Lung microvascular endothelial cell (primary cell): ENCODE data around the gene PLA2G4F. TPM values are rescaled to one million over a fixed set of nuclear protein-coding genes. Genes with fewer than 3 reads are reported as not detected.
A peak's percentile ranks its signal among the peaks of the same experiment; 100 is the strongest.
"Not testable (repeated sequence)": the region's sequence is repeated elsewhere in the genome, so short reads cannot be mapped to it uniquely, and the experiment has no call there.

Source experiments
- DNase-seq, 2 donors: peaks; one replicate each; pipeline versions ENCODE4 v3.0.0 to v3.0.0-alpha.2; 2010; ENCODE audit warnings: low read depth in 2 of 2
- total RNA-seq: library from RNA; depleted of rRNA; stranded (reverse); fragments of >200 nt; gene quantifications from 2 replicates; pipeline ENCODE4 v1.2.1, GENCODE V29; 2014

PLA2G4F gene
- total RNA-seq, 1 donor from 2014 or later = not detected

DNA sequence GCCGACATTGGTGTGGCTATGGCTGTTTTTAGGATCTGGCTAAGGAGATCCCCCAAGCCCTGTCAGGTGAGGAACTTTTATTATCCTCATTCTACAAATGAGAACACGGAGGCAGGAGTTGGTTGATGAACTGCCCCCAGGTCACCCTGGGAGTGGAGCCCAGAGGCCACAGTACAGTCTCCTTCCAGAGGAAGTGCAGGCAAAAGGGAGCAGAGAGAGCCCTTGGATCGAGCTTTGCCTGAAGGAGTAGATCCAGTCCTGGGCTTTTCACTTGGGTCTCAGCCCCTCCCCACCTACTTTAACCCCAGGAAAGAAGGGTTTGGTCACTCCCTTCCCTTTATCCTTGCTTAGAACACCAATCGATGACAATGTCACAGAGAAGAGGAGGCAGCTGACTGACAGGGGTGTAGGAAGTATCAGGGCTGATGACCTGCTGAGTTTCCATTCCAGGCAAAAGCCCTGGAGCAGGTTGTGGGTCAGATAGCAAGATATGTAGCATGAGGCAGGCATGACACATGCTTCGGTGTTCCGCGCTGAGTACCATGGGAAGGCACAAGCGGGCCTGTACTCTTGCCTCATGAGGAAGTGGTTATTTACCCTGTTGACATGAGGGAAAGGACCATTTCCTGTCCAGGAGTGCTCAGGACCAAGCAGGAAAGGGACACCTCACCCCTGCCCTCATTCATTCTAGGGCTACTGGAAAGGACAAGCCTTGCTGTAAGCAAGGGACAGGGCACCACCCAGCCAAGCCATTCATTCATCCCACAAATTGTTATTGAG is 56.2 kb downstream of the PLA2G4F start:
- peak; percentile 41 to 82 for DNase-seq

DNA sequence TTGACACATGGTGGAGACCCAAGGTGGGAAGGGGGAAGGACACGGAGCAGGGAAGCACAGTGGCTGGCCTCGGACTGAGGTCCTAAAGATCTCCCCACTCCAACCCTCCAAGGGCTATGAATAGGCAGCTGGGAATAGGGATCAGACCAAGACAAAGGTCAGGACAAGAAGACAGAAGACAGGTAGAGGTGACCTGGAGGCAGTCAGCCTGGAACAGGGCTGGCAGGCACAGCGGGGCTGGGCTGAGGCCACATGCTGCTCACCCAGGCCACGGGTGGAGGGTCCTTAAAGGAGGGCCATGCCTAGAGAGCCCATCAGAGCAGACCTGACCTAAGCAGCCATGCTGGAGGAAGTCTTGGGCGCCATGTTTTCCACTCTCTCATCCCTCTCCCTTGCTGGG is 59.4 kb downstream of the PLA2G4F start:
- DNase-seq = no peak

DNA sequence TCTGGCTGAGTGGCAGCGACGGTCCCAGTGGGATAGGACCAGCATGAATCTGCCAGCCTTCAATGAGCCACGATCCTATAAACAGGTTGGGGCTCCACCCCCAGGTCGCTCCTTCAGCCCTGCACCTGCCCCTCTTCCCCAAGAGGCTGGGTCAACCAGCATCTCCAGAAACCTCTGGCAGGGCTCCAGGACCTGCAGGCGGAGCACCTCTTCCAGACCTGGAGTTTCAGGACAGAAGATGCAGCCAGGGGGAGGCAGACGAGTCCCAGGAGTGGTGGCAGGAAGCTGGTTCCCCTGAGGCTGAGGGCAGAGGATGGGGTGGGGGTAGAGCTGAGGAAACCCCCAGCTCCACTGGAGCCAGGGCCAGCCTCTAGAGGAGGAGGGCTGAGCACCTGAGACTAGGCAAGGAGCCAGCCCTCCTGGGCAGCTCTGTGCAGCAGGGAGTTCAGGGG is 61.9 kb downstream of the PLA2G4F start, which contains the start of gene PLA2G4D:
Gene PLA2G4D, minus strand, starts transcription at position 51 of the 452 bp plus-strand sequence. CDS start 103 bp downstream, outside the sequence.
- no peak for DNase-seq

DNA sequence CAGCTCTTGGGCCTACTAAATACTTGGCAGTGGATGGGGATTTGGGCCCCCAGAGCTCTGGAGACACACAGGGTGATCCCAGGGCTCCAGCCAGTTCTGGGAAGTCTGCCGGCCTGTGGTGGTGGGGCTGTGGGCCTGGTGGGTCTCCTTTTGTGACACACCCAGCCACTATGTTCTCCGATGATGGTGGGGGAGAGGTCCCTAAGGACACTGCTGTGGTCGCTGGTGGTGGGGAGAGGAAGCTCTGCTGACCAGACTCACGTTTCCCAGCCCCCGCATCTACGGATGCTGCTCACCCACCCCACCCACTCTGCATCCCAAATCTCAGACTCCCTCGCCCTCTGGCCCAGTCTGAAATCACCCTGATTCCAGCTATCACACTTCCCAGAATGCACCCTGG is 62.5 kb downstream of the PLA2G4F start:
- no peak for DNase-seq

- no peak for DNase-seq
Measured at GRCh38 chr15:42092398-42093318, 63.8 kb downstream of the PLA2G4F start.

DNA sequence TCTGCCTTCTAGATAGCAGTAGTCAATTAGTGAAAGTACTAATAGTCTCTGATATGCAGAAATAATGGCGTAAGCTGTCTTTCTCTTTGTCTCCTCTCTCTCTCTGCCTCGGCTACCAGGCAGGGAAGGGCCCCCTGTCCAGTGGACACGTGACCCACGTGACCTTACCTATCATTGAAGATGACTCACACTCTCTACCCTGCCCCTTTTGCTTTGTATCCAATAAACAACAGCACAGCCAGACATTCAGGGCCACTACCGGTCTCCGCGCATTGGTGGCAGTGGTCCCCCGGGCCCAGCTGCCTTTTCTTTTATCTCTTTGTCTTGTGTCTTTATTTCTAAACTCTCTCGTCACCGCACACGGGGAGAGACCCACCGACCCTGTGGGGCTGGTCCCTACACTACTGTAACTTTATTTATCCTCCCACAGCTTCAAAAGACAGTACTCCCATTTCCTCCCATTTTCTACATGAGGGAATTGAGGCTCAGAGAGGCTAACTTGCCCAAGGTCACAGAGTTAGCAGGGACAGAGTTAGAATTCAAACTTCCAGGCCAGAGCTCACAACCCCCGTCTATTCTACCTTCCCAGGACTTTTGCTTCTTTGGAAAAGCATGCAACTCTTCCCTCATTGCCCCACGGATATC is 64.6 kb downstream of the PLA2G4F start:
- not testable (repeated sequence) for DNase-seq

DNA sequence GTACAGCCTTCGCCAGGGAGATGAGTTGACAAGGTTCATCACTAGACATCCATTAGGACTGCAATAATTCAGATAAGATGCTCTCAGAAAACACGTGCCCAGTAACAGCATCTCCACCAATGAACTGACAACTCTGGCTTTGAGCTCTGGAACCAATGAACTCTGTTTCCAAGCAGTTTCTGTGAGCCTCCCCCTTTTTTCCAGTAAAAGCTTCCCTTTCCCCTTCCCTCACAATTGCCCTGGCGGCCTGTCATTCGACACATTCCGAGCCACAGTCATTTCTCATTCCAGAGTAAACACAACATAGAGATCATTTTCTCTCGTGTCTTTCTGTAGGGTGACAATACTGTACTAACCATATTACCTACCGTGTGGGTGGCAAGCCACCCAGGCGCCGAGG is 65.7 kb downstream of the PLA2G4F start:
- peak in 1 of 2 donors; percentile 88 for DNase-seq

DNA sequence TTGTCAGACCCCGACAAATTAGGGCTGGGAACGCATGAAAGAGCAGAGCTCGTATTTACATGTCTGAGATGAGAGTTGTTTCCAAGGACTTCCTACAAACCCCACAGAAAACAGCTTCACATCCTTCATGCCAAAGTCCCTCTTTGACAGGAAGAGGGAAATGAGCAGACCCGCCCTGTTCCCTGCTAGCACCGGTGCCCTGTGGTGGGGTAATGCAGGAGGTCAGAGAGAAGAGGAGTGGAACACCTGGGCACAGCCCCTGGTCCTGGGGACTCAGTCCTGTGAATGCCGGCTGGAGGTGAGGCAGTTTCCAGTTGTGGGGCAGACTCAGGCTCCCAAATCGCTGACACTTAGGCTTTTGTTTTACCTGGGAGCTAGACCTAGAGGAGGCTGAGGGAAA is 66.1 kb downstream of the PLA2G4F start:
- DNase-seq = no peak

- DNase-seq = no peak
Measured at GRCh38 chr15:42089942-42090341, 66.5 kb downstream of the PLA2G4F start.

Other genes with a start within 250 kb of the PLA2G4F start
- gene EHD4, start 184.1 kb downstream of the PLA2G4F start, total RNA-seq = 54.6 and 71.7 TPM in 2 replicates
- not detected in 2 replicates for gene PLA2G4E, start 135.6 kb downstream of the PLA2G4F start, total RNA-seq
- gene PLA2G4D, start 62.1 kb downstream of the PLA2G4F start, total RNA-seq = not detected in 2 replicates
- gene VPS39, start 51.7 kb upstream of the PLA2G4F start, total RNA-seq = 24.0 and 31.9 TPM in 2 replicates
- 6.3 and 7.3 TPM in 2 replicates for gene GANC, start 116.6 kb upstream of the PLA2G4F start, total RNA-seq
- 39.0 and 54.2 TPM in 2 replicates for gene TMEM87A, start 116.8 kb upstream of the PLA2G4F start, total RNA-seq
- gene CAPN3, start 202.9 kb upstream of the PLA2G4F start, total RNA-seq = 0.22 and 0.60 TPM in 2 replicates